Measurements from ENCODE around the gene TEAD1.

- TF ChIP-seq, protein P1, sequence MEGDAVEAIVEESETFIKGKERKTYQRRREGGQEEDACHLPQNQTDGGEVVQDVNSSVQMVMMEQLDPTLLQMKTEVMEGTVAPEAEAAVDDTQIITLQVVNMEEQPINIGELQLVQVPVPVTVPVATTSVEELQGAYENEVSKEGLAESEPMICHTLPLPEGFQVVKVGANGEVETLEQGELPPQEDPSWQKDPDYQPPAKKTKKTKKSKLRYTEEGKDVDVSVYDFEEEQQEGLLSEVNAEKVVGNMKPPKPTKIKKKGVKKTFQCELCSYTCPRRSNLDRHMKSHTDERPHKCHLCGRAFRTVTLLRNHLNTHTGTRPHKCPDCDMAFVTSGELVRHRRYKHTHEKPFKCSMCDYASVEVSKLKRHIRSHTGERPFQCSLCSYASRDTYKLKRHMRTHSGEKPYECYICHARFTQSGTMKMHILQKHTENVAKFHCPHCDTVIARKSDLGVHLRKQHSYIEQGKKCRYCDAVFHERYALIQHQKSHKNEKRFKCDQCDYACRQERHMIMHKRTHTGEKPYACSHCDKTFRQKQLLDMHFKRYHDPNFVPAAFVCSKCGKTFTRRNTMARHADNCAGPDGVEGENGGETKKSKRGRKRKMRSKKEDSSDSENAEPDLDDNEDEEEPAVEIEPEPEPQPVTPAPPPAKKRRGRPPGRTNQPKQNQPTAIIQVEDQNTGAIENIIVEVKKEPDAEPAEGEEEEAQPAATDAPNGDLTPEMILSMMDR (IDR thresholded peaks at IDR 0.05) = no peak
- TF ChIP-seq REST (IDR thresholded peaks at IDR 0.05; ENCODE audit: insufficient read depth in 1 of 2, low read depth in 2 of 2, low read length in 1 of 2) (no peak), POLR2AphosphoS5 (IDR thresholded peaks at IDR 0.05; ENCODE audit: low read depth, low read length) (no peak), SIN3A (IDR thresholded peaks at IDR 0.05; ENCODE audit: borderline replicate concordance, insufficient read depth, low read depth, low read length) (no peak)
Measured at GRCh38 chr11:12725863-12726682, 51.9 kb downstream of the TEAD1 start.
